GF-D8 (cell line): ENCODE measurements around the gene FAM174C.

Experiments
- DNase-seq: peaks from one replicate; lab custom pipeline; 2025; lab: John Stamatoyannopoulos, UW

FAM174C gene

DNA sequence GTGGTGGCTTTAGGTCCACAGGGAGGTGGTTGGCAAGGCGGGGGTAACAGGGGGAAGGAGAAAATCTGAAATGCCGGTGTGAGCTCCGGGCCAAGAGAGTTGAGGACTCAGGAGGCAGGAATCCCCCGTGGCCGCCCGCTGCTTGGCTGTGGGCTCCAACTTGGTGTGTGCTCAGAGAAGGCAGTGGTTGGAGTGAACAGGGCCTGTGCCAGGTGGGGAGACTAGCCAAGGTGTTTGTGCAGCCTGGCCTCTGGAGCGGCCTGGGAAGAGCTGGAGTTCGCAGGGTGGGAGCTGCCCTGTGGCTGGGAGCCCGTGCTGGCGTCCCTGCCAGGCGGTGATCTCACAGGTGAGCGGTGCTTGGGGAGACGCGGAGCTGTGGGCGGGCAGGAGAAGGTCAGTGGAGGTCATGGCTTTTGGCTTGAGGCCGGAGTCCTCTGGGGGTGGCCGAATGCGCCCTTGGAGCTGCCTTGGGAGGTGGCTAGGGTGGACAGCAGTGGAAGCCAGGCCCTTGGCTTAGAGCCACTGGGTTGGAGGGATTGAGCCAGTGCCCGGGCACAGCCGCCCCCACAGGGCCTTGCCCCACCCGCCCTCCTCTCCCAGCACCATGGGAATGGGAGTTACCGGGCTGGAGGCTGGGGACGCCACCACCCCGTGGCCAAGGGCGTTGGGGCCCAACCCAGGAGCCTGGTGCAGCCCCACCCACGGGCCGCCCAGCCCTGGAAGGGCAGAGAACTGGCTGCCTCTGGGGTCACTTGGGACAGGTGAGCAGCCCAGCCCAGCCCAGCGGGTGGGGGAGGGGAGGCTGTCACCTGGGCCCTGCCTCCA is 13.3 kb upstream of the FAM174C start:
- no peak for DNase-seq

DNA sequence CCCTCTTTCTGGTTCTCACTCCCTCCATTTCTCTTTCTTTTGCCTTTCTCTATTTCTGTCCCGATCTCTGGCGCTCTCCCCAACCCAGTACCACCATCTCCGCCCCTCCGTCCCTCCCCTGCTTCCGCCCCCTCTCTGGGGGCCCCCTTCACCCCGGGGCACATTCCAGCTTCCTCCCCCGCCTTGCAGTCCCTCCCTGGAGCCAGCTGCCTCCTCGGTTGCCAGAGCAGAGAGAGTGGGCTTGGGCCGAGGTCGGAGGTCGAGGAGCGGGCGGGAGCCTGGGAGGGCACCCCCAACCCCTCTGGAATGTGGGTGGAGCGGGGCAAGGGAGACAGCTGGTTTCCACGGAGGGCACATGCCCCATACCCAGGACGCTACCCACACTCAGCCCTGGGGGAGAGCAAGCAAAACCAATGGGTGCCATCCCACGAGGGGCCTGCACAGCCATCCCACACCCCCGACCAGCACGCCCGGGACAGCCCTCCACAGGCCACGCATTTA is 12.7 kb upstream of the FAM174C start:
- DNase-seq = no peak

DNA sequence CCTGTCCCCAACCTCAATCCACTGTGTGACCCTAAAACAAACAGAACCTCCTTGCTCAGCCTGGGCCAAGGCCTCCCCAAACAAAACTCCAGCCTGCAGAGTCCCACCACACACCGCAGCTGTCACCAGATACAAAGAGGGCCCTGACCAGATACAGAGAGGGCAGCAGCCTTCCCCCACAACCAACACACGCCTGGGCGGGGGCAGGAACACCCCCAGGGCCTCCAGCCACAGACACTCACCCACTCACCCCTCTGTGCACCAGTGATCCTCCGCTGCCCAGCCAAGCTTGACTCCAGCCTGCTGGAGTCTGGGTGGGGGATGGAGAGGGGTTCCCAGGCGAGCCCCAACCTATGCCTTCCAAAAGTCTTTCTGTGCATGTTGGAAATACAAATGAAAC is 12.1 kb upstream of the FAM174C start:
- DNase-seq = no peak

DNA sequence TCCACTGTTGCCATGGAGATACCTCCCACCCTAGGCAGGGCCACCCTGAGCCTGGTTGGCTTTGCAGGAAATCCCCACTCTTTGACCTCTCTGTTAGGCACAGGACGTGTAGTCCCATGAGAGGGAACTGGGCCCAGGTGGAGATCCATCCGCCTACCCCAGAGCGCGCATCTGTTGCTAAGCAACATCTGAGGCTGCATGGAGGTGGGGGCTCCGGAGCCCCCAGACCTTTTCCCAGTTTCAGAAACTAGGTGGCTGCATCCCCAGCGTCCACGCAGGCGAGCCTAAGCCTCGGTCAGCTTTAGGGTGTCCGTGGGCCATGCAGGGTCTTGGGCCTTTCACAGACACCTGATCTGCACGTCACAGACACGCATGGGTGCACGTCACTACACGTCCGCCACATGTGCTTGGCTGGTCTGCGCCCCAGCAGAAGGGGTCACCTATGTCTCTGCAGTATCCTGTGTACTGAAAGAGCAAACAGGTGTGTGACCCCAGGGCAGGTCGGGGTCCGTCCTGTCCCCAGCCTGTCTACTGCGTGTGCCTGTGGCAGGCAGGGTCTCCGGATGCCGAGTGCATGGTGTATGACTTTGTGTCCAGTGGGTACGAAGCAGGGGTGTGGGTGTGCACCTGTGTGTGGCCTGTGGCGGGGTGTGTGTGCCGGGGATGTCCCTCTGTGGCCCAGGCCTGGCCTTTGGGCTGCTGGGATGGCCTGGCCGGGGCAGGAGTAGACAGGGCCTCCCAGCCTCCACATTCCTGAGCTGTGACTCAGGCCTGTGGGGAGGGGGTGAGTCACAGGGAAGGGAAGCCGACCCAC is 10.3 kb upstream of the FAM174C start:
- no peak for DNase-seq

DNA sequence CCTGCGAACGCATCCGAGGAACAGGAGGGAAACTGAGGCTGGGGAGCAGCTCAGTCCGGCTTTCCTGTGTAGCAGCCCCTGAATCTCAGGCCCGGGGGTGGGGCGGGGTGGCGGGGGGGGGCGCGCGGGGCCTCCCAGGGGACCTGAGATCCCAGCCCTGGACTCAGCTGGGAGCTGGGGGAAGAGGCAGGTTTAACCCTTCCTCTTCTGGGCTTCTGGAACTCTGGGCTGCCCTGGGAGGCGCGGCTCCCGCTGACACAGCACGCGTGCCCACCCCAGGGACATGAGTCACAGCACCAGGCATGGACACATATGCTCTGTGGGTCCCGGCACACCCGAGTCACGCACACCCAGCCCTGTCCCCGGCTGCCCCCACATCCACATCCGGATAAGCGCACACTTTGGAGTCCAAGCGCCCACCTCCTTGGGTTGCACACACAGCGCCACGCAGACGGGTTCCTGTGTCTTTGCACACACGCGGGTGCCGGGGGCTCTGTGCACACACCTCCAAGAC is 9.7 kb upstream of the FAM174C start:
- DNase-seq = no peak

DNA sequence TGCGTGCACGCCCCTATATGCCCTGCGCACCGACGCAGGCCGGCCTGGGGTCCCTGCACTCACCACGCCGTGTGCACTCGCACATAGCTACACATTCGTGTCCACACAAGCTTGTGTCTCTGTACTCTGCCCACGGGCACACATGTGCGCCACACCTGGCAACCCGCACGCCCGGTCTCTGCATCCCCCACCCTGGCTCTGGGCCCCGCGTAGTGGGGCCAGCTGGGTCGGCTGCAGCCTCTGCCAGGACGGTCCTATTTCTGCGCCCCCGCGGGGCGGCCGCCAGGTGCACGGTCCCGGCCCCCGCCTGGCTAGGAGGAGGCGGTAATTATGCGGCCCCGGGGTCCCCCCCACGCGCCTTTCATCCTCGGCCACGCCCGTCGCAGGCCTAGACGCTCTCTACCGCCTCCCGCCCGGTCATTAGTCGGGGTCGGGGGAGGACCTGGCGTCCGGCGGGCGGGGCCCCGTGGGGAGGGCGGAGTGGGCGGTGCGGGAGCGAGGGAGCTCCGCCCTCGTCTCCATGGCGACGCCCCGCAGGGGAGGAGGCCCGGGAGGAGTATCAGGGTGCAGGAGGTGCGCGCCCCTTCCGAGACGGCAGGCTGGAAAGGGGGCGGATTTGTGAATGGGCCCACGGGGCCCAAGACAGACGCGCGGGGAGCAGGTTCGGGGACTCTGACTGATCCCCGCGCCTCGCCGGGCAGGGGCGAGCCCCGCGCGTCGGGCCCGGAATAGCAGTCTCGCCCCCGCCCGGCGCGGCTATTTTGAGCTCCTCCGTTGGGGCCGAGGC is 9.0 kb upstream of the FAM174C start:
- DNase-seq = peak; percentile 51

DNA sequence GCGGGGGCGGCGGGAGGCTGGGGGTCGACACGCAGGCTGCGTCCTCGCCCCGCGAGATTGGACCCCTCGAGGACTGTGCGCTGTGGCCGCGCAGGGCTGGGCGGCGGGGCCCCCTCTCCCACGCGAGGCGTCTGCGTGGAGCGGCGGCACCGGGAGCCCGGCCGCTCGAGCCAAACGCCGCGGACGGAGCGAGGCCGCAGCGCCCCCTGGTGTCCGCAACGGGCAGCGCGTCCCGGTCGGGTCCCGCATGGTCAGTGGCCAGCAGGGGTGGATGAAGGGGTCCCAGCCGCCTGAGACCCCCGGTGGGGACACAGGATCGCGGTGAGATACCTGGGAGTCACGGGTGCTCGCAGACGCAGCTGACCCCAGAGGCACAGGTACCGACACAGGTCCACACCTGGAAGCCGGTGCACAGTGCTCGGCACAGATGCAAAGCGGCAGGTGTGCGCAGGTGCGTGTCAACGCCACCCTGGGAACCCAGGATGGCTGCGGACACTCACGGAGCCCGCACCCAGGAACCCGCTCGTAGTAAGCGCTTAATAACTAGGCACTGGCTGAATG is 8.3 kb upstream of the FAM174C start:
- DNase-seq = no peak

DNA sequence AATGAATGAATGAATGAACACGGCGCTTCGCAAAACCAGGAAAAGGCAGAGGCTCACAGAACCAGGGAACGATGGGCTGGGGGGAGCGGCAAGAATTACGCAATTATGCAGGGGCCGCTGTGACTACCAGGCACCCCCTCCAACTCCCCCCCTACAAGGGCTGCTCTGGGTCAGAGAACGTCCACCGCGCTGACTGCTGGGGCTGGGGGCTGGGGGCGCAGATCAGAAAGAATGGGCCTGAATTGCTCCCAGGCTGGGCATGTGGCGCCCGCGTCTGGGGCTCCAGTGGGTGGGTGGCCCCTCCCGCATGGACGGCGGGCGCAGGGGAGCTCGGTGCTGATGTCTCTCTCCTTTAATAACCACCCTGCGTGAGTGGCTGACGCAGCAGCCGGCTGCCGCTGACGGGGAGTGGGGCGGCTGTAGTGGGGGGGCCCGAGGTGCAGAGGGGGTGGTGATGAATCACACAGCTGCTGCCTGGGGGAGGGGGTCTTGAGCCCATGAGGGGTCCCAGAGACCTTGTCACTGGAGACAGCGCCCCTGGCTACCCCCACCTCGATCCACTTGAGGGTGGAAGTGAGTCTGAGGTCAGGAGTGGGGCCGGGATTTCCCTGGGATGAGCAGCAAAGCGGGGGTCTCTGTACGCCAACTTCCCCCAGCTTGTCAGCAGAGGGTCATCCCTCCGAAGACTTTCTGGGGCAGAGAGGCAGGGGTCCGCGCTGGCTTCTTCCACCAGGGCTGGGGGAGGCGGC is 7.7 kb upstream of the FAM174C start:
- DNase-seq = no peak

DNA sequence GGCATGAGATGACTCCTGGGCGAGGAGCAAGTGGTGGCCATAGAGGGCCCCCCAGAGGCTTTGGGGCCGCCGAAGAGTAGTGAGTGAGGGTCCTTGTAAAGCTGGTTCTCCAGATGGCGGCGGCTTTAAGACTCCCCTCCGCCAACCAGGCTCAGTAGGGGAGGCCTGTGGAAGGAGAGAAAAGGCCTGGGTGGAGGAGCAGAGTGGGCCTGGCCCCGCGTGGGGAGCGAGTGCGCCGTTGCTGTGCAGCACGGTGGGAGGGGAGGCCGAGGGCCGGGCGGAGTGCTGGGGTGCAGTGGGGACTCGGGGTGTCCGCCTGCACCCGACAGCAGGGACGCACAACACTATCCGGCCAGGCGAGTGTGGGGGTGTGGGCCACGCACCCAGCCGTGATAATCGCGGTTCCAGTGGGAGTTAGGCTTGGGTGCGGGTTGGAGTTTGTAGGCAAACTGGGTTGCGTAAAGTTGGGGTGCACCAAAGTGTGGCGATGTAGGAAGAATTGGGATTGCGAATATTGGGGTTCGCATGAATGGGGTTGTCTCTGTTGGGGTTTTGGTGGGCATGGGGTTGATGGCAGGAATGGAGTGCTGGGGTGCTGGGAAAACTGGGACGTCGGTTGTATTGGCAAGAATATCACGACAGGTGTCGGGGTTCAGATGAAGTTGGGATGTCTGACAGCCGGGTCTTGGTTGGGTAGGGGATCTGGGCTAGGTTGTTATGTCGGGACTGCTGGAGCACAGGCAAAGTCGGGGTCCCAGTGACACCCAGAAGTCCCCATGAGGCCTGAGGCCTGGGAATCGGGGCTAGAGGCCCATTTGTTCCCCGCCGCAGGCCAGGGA is 6.9 kb upstream of the FAM174C start:
- DNase-seq = no peak

DNA sequence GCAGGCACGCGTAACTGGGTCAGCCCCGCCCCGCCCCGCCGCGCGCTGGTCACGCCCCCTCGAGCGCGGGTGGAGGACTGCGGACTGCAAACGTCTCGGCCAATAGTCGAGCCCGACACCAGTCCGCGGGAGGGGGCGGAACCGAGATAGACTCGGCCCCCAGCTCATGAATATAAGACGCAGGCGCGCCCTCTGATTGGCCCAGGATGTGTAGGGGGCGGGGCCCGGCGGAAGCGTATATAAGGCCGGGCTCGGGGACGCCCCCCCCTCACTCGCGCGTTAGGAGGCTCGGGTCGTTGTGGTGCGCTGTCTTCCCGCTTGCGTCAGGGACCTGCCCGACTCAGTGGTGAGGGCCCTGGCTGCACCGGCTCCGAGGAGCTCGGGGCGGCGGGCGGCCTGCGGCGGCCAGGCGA is 6.3 kb upstream of the FAM174C start, which contains the start of gene CIRBP:
Gene CIRBP, plus strand, starts transcription at position 268 of the 413 bp plus-strand sequence. CDS start 1,602 bp downstream, outside the sequence.
- peak; percentile 95 for DNase-seq

DNA sequence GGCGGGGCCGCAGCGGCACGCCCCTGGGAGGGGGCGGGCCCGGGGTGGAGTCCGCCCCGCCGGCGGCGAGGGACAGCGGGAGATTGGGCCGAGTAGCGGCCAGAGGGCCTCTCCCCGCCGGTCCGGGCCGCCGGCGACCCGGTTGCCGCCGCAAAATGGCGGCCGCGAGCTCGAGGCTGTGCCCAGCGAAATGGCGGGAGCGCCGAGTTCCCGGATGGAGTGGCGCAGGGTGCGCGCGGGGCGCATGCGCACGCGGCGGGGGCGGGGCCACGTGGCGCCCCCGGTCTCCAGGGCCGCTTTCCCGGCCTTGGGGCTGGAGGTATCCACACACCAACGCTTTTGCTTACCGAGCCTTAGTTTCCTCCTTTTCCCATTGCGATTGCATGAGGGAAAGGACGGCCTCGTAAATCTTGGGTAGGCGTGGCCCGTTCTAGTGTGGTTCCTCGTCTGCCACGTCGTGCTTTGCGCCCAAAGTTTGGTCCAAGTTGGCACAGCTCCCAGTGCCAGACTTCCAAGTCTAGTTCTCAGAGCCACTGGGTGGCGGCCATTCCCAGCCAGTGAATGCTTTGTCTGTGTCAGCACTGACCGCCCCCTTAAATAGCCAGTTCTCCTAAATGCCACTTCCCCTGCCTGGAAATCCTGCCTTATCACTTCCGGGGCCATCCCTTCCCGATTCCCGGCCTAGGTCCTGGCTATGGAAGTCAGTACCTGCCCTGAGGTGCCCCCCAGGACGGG is 5.7 kb upstream of the FAM174C start:
- DNase-seq = peak; percentile 32

DNA sequence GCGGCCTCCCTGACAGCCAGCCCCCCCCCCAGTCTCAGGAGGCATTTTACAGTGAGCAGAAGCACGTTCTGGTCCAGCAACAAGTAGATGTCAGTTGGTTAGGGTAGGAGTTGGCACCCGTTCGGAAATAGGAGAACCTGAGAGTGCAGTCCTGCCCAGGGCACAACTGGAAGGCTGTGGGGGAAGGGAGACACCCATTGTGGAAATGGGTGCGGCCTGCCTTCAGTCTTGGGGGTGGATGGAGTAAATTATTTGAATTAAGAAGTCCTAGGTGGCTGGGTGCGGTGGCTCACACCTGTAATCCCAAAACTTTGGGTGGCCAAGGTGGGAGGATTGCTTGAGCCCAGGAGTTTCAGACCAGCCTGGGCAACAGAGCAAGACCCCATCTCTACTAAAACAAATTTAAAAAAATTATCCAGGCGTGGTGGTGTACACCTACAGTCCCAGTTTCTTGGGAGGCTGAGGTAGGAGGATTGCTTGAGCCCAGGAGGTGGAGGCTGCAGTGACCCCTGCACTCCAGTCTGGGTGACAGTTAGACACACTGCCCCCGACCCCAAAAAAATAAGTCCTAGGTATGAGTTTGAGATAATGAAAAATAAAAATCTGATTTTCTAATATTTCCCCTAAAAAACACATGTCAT is 5.0 kb upstream of the FAM174C start:
- no peak for DNase-seq

DNA sequence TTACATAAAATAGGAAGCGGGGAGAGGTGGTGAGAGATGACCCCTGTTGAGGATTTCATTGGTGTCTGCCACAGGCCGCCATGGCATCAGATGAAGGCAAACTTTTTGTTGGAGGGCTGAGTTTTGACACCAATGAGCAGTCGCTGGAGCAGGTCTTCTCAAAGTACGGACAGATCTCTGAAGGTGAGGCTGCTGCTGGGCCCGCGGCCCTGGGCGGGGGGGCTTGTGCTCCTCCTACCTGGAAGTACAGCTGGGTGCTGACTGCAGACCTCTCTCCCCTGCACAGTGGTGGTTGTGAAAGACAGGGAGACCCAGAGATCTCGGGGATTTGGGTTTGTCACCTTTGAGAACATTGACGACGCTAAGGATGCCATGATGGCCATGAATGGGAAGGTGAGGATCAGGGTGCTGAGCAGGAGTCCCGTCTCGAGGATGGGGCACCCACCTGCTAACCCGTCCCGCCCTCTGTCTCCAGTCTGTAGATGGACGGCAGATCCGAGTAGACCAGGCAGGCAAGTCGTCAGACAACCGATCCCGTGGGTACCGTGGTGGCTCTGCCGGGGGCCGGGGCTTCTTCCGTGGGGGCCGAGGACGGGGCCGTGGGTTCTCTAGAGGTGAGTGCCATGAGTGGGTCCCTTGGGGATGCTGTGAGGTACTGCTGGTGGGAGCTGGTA is 4.3 kb upstream of the FAM174C start:
- DNase-seq = no peak

DNA sequence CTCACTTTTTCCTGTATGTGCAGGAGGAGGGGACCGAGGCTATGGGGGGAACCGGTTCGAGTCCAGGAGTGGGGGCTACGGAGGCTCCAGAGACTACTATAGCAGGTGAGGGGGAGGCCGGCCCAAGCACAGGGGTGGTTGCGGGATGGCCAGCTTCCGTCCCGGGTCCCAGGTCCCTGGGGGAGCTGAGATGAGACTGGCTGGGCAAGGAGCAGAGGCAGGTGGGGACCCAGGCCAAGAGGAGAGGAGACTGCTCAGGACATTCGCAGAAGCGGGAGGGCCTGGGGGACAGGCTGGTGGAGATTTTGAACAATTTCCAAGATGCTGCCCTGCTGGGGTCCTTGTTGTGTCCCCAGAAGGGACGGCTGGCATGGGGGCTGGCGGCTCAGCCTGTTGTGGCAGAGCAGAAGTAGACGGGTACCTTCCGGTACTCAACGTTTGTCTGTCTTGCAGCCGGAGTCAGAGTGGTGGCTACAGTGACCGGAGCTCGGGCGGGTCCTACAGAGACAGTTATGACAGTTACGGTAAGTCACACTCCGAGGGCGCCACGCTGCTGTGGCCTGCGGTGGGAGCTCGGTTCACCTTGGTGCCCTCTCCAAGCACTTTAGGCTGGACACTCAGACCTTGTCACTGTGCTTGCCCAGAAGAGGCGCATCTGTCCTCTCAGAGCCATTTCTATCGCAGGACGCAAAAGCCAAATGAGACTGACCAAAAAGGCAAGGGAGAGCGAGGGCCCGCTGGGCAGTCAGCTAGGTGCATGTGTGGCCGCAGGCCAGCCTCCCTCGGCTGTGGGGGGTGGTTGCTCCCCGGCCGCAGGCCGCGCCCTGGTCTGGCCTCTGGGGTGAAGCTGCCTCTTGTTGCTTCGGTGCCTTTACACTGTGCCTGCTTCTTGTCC is 3.6 kb upstream of the FAM174C start:
- no peak for DNase-seq

DNA sequence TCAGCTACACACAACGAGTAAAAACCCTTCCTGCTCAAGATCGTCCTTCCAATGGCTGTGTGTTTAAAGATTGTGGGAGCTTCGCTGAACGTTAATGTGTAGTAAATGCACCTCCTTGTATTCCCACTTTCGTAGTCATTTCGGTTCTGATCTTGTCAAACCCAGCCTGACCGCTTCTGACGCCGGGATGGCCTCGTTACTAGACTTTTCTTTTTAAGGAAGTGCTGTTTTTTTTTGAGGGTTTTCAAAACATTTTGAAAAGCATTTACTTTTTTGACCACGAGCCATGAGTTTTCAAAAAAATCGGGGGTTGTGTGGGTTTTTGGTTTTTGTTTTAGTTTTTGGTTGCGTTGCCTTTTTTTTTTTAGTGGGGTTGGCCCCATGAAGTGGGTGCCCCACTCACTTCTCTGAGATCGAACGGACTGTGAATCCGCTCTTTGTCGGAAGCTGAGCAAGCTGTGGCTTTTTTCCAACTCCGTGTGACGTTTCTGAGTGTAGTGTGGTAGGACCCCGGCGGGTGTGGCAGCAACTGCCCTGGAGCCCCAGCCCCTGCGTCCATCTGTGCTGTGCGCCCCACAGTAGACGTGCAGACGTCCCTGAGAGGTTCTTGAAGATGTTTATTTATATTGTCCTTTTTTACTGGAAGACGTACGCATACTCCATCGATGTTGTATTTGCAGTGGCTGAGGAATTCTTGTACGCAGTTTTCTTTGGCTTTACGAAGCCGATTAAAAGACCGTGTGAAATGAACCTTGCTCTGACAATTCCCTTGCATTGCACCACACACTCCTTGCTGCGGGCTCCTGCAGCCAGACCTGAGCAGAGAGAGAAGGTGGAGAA is 2.7 kb upstream of the FAM174C start:
- no peak for DNase-seq
